ENCODE measurements around the gene IL16.

DNA sequence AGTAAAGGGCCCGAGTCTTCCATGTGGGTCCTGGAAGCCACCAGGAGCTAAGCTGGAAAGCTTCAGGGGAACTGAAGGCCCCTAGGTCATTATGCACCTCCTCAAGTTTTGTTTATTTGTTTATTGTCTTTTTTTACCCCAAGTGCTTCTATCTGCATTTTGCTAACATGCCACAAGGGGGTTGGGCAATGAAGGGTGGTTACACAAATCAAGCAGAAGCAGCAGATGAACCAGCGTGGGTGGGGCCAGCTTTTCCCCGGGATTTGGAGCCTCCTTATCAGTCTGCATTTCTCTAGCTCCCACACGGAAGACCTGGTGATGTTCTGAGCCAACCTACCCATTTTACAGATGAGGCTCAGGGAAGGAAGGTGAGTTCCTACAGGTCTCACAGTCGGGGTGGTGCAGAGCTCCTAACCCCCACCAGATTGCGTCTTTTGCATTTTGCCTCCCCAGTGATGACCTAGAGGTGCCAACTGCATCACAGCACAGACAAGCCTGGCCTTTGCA lies 160.6 kb downstream of the IL16 start:
- no peak for TF ChIP-seq EZH2phosphoT487 (IDR thresholded peaks at IDR 0.05; ENCODE audit: low read length)
- peak; percentile 22 for TF ChIP-seq CTCF (IDR thresholded peaks at IDR 0.05; ENCODE audit: low read length)
